GM19023 (cell line): ENCODE results near the gene ZIC2.
"Not testable (repeated sequence)": the region's sequence is repeated elsewhere in the genome, so short reads cannot be mapped to it uniquely, and the experiment has no call there.

ENCODE experiments used
- ATAC-seq: cut with Tn5 transposase; IDR thresholded peaks from one replicate; pipeline ENCODE4 v1.9.1; 2021; ENCODE audit warnings: mild to moderate bottlenecking, moderate library complexity; ENCODE audit not compliant: unreplicated experiment

ZIC2 gene

DNA sequence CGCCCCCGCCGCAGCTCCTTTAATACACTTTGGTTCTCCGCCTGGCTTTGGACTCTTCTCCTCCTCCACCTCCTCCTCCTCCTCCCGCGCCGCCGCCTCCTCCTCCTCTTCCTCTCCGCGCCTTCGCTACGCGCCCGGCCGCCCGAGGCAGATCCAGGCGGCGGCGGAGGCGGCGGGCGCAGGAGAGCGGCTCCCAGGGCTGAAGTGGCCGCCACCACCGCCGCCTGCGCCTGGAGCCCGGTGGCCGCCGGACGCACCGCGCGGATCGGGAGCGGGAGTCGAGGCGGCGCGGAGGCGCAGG, at the start of gene ZIC2:
Gene ZIC2 (plus strand): TSS at position 50 of the 301 bp plus-strand sequence. CDS start 281 bp downstream, outside the sequence.
- no peak for ATAC-seq

GRCh38 chr13:99932912-99933311, 48.7 kb upstream of the ZIC2 start:
- ATAC-seq: no peak

DNA sequence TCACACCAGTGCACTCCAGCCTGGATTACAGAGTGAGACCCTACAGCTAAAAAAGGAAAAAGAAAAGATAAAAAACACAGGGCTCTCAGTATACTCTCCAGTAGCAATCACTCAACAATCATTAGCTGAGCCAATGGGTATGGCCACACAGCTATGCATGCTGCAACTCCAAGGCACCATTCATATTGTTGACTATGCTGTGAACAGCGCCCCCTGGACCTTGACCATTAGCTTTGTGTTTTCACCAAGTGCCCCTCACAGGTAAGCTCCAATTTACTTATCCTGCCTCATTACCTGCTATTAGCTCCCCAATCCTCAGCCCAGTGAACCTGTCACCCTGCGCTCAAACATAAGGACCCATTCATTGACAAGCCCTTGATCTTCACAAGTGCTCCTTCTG, 45.8 kb upstream of the ZIC2 start:
- no peak for ATAC-seq

DNA sequence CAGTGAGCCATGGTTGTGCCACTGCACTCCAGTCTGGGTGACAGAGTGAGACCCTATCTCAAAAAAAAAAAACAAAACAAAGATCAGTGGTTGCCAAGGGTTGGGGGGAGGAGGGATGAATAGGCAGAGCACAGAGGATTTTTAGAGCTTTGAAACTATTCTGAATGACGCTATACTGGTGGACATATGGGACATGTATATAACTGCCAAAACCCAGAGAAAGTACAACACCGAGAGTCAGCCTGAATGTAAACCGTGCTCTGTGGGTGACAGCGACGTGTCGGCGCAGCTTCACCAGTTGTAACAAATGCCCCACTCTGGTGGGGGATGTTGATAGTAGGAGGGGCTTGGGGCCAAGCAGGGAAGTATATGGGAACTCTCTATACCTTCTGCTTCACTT, 42.9 kb upstream of the ZIC2 start:
- ATAC-seq: no peak

GRCh38 chr13:99941086-99941485, 40.5 kb upstream of the ZIC2 start:
- ATAC-seq: no peak

- ATAC-seq: no peak
These were observed 39.7 kb upstream of the ZIC2 start for GRCh38 chr13:99941911-99942310.

GRCh38 chr13:99944102-99944501, 37.5 kb upstream of the ZIC2 start:
- no peak for ATAC-seq

DNA sequence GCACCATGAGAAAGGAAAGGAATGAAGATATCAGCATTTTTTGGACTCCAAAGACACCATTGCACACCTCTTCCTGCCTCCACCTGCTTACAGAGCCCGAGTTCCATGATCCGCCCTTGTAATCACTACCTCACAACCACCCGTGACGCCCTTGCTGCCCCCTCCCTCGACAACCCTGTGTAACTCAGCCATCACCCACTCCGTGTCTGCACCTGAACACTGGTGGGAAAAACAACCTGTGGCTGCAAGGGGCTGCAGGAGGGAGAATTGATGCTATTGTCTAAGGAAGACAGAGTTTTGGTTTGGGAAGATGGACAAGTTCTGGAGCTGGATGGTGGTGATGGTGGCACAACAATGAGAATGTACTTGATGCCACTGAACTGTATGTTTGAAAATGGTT, 37.0 kb upstream of the ZIC2 start:
- no peak for ATAC-seq

DNA sequence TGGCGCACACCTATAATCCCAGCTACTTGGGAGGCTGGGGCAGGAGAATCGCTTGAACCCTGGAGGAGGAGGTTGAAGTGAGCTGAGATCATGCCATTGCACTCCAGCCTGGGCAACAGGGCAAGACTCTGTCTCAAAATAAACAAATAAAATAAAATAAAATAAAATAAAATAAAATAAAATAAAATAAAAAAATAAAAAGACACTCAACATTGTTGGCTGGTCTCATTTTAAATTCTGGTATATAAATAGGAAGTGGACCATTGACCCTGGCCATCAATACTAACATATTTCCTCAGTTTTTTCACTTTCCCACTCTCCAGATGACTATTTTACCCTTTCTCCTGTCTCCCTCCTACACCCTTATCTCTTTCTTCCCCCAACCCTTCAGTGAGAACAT, 36.1 kb upstream of the ZIC2 start:
- ATAC-seq: not testable (repeated sequence)

DNA sequence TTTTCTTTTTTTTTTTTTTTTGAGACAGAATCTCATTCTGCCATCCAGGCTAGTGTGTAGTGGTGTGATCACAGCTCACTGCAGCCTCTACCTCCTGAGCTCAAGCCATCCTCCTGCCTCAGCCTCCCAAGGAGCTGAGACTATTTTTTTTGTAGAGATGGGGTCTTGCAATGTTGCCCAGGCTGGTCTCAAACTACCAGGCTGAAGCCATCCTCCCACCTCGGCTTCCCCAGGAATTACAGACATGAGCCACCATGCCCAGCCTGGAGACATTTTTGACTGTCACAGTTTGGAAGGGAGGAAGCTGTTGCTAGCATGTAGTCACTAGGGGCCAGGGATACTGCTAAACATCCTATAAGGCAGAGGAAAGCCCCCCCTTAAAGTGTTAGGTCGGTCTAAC, 33.9 kb upstream of the ZIC2 start:
- no peak for ATAC-seq

DNA sequence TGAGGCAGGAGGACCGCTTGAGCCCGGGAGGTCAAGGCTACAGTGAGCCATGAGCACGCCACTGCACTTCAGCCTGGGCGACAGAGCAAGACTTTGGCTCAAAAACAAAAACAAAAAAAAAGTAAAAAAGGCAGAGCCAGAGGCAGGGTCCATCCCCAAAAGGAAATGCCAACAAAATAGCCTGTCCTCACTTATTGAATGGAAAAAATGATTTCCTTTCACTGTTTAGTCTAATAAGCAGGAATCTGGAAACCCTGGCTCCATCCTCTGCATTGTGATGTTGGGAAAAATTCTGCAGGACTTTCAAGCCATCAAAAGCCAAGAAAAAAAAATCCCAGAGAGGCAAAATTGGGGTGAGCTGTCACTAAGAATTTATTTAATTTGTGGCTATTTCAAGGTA, 33.2 kb upstream of the ZIC2 start:
- ATAC-seq: no peak

DNA sequence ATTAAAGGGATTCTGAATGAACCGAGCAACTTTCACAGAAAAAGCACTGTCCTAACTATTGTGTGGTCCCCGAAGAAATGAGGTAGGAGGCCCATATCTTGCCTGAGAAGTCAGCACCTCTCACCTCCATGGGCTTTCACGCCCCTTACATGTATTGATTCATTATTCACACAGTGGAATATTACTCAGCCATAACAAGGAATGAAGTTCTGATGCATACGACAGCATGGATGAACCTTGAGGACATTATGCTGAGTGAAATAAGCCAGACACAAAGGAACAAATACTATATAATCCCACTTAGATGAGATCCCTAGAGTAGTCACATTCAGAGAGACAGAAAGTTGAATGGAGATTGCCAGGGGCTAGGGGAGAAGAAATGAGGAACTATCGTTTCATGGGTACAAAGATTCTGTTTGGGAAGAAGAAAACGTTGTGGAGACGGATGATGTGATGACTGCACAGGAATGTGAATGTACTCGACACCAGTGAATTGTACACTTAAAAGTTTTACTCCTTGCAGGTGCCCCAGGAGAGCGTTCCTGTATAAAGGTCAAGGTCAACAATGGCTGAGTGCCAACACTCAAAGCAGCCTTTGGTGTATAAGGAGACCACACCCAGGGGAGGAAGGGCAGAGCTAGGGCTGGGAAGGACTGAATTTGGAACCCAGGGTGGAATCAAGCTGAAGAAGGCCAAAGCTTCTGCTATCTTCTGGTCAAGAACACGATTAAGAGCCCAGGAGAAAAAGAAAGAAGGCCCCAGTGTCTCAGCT, 32.5 kb upstream of the ZIC2 start:
- ATAC-seq: no peak

DNA sequence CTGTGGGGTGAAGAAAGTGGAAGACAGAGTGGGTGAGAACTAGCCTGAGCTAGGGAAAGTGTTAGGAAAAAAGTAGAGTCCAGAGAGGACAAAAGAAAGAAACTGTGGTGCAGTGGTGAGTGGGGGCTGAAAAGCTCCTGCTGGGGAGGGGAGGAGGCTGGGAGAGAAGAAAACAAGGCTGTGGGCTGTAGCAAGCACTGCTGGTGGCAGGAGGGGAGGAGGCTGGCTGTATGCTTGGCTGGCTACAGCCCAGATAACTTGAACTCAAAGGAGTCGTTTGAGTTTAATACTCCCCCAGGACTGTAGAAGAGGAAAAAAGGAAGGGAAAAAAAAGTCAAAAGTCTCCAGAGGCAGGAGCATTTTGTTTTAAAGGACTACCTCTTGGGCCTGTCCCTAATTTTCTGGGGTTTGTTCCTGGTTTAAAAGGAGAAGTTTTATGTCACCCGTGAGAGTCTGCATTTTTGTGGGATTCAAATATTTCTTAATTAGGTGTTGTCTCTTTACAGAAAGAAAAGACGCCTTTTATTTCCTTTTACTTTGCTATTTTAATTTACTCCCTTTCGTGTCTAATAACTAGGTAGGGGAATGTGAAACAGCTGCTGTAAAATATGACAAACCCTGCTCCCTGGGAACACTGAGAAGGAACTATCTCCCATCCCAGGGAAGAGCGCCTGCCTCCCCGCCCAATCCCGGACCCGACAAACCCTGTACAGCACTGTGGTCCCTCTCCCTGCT, 31.7 kb upstream of the ZIC2 start:
- no peak for ATAC-seq

- ATAC-seq: not testable (repeated sequence)
These were observed 29.9 kb upstream of the ZIC2 start for GRCh38 chr13:99951666-99952065.

DNA sequence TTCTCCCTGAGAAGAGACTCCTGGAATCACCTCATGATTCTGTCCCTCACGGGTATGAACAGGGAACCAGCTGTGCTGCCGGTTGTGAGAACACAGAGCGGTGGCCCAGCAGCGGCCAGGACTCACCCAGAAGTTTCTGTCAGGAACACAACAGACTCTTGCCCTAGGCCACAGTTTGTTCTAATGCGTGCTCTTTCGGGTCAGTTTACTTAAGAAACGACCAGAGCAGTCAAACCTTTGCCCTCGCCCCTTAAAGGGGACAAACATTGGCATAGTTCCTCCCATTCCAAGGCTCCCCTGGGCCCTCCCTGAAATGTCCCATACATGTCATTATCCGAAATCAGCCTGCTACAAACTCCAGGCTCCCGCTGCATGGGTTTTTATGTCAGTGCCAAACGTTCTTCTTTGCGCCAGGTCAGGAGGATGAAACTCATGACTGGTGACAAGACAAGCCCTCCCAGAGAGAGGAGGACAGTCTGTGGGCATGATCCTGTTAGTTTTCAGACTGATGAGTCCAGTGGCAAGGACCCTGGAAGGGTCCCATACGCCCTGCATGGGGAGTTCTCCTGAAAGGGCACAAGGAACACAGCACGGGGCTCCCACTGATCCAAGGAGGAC, 28.3 kb upstream of the ZIC2 start:
- no peak for ATAC-seq

- no peak for ATAC-seq
These were observed 26.4 kb upstream of the ZIC2 start for GRCh38 chr13:99955107-99955746.

GRCh38 chr13:99955747-99956472, 25.7 kb upstream of the ZIC2 start:
- no peak for ATAC-seq

- no peak for ATAC-seq
These were observed 24.9 kb upstream of the ZIC2 start for GRCh38 chr13:99956473-99957349.

DNA sequence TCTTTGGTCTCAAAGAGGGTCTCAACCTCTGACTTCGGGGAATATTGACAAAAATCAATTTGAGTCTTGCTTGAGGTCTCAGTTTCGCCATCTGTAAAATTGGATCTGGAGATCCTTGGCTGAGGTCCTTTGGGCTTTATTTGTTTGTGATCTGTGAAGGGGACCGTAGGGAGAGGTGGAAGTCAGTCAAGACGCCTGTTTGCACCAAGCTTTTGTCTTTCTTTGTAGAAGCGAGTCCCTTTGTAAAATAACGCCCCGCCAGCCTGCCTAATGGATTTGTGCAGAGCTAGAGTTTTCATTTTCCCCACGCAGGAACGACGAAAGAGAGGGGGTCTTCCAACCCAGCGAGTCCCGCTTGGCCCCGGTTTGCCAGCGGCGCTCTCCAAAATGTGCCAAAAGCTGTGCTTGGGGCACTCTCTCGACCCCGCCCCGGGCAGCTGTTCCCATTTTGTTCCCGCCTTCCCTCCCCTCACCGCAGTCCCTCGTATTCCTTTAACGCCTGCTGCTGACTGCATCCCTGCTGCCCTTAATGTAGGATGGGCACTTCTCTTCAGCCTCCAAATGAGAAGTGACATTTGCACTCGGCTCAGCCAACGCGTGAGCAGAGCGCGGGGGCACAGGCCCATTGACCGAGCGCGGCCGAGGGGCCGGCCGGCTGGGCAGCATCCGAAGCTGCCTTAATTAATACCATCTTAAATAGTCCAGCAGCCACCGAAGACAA, 23.0 kb upstream of the ZIC2 start:
- no peak for ATAC-seq
